ENCODE data around the gene H2BK1.

H2BK1 gene

GRCh38 chr7:151161757-151162156 lies 48.5 kb downstream of the H2BK1 start:
- Histone ChIP-seq H3K27me3 (ENCODE audit: control insufficient read depth, insufficient read depth, low read length) (peaks cover 32% of the 10 kb centered on the region), H3K4me3 (ENCODE audit: low read length) (no peak overlapping the region), H3K36me3 (ENCODE audit: control insufficient read depth, insufficient read depth, low read length) (no peaks in the 10 kb centered on the region), H3K9ac (ENCODE audit: low read length) (no peak overlapping the region), H3K9me3 (ENCODE audit: control insufficient read depth, low read length) (no peaks in the 10 kb centered on the region), H3K4me1 (ENCODE audit: control insufficient read depth, insufficient read depth, low read length) (peaks cover 3% of the 10 kb centered on the region)
